ENCODE measurements around the gene TIMP3. TPM values are rescaled to one million over a fixed set of nuclear protein-coding genes. Genes with fewer than 3 reads are reported as not detected.

Gene TIMP3
- total RNA-seq, 2 donors from 2014 or later: 6.3 to 17.1 TPM

DNA sequence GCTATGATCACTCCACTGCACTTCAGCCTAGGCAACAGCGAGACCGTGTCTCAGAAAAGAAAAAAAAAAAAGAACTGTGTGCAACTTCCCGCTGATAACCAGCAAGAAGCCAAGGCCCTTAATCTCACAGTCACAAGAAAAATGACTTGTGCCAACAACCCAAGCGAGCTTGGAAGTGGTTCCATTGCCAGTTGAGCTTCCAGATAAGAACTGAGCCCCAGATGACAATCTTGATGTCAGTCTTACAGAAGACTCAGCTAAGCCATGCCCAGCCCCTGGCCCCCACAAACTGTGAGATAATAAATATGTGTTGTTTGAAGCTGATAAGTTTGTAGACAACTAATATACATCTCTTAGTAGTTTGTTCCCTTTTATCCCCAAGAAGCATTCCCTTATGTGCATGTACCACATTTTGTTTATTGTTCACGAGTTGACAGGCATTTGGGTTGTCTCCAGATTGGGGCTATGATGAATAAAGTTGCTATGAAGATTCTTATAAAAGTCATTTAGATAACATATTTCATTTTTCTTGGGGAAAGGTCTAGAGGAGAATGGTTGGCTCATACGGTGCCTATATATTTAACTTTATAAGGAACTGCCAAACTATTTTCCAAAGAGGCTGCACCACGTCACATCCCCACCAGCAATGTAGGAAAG lies 85.9 kb downstream of the TIMP3 start:
- Histone ChIP-seq H3K9me3 (ENCODE audit: control insufficient read depth, low read length) (no peaks in the 10 kb centered on the region), H3K9ac (ENCODE audit: extremely low read depth, low read length, poor library complexity, severe bottlenecking) (no peak overlapping the region), H3K27me3 (ENCODE audit: control insufficient read depth, insufficient read depth, low read length, poor library complexity, severe bottlenecking) (no peaks in the 10 kb centered on the region), H3K4me1 (ENCODE audit: control insufficient read depth, insufficient read depth, low read length) (no peaks in the 10 kb centered on the region), H3K4me3 (ENCODE audit: low read length) (no peak overlapping the region), H3K27ac (ENCODE audit: low read depth, low read length) (no peak overlapping the region), H3K36me3 (ENCODE audit: control insufficient read depth, insufficient read depth, low read length) (no peaks in the 10 kb centered on the region)
- Mint-ChIP-seq H3K27me3 (ENCODE audit: insufficient read depth) (no peaks in the 10 kb centered on the region), H3K4me3 (no peak overlapping the region), H3K36me3 (ENCODE audit: low read depth) (no peaks in the 10 kb centered on the region), H3K9me3 (no peaks in the 10 kb centered on the region), H3K4me1 (no peaks in the 10 kb centered on the region), H3K27ac (no peak overlapping the region)
- no peak for DNase-seq
- TF ChIP-seq, protein P1, sequence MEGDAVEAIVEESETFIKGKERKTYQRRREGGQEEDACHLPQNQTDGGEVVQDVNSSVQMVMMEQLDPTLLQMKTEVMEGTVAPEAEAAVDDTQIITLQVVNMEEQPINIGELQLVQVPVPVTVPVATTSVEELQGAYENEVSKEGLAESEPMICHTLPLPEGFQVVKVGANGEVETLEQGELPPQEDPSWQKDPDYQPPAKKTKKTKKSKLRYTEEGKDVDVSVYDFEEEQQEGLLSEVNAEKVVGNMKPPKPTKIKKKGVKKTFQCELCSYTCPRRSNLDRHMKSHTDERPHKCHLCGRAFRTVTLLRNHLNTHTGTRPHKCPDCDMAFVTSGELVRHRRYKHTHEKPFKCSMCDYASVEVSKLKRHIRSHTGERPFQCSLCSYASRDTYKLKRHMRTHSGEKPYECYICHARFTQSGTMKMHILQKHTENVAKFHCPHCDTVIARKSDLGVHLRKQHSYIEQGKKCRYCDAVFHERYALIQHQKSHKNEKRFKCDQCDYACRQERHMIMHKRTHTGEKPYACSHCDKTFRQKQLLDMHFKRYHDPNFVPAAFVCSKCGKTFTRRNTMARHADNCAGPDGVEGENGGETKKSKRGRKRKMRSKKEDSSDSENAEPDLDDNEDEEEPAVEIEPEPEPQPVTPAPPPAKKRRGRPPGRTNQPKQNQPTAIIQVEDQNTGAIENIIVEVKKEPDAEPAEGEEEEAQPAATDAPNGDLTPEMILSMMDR (conservative IDR thresholded peaks at IDR 0.05): no peak
- 86 to 95% methylated on average over 4 to 7 of the region's 7 CpGs for WGBS, 2 experiments (ENCODE audit: insufficient coverage in 1 of 2, insufficient read length in 1 of 2)

GRCh38 chr22:32888976-32889375 lies 87.5 kb downstream of the TIMP3 start:
- no peaks in the 10 kb centered on the region for H3K9me3 ChIP-seq (ENCODE audit: control insufficient read depth, low read length)
- 67 to 92% methylated on average over 1 to 2 of the region's 3 CpGs for WGBS, 2 experiments (ENCODE audit: insufficient coverage in 1 of 2, insufficient read length in 1 of 2)

DNA sequence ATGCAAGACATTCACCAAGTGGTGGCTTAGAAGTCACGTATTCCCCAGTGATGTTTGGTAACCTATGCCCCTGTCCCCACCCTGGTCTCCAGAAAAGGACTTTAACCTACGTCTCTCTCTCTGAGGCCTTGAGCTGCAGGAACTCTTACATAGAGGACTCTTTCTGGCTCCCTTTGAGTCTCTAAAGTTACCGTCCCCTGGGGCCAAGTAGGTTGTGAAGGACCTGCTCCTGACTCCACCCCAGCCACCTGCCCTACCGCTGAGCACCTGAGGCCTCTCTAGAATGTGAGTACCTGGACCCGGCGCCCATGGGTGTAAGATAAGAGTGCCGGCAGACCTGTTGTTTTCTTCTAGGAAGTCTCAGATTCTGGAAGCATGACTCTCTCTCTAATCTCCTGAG lies 95.4 kb downstream of the TIMP3 start:
- H3K27ac ChIP-seq (ENCODE audit: low read depth, low read length): no peak overlapping the region
- no peaks in the 10 kb centered on the region for H3K9me3 ChIP-seq (ENCODE audit: control insufficient read depth, low read length)

More at GRCh38 chr22:32888976-32889375, 87.5 kb downstream of the TIMP3 start:
- Mint-ChIP-seq H3K9me3 (no peaks in the 10 kb centered on the region), H3K4me1 (no peaks in the 10 kb centered on the region), H3K4me3 (no peak overlapping the region), H3K27ac (no peak overlapping the region), H3K27me3 (ENCODE audit: insufficient read depth) (no peaks in the 10 kb centered on the region), H3K36me3 (ENCODE audit: low read depth) (no peaks in the 10 kb centered on the region)
- no peak overlapping the region for H3K4me3 ChIP-seq (ENCODE audit: low read length)
- H3K36me3 ChIP-seq (ENCODE audit: control insufficient read depth, insufficient read depth, low read length): no peaks in the 10 kb centered on the region
- no peak for DNase-seq
- H3K4me1 ChIP-seq (ENCODE audit: control insufficient read depth, insufficient read depth, low read length): no peaks in the 10 kb centered on the region
- no peak overlapping the region for H3K9ac ChIP-seq (ENCODE audit: extremely low read depth, low read length, poor library complexity, severe bottlenecking)
- no peaks in the 10 kb centered on the region for H3K27me3 ChIP-seq (ENCODE audit: control insufficient read depth, insufficient read depth, low read length, poor library complexity, severe bottlenecking)
- TF ChIP-seq, protein P1 (conservative IDR thresholded peaks at IDR 0.05): no peak
- no peak overlapping the region for H3K27ac ChIP-seq (ENCODE audit: low read depth, low read length)

More for the DNA sequence above, 95.4 kb downstream of the TIMP3 start:
- H3K9me3 Mint-ChIP-seq: no peaks in the 10 kb centered on the region
- H3K27ac Mint-ChIP-seq: no peak overlapping the region
- H3K9ac ChIP-seq (ENCODE audit: extremely low read depth, low read length, poor library complexity, severe bottlenecking): no peak overlapping the region
- H3K27me3 ChIP-seq (ENCODE audit: control insufficient read depth, insufficient read depth, low read length, poor library complexity, severe bottlenecking): no peaks in the 10 kb centered on the region
- DNase-seq: no peak
- H3K4me3 Mint-ChIP-seq: no peak overlapping the region
- TF ChIP-seq, protein P1 (conservative IDR thresholded peaks at IDR 0.05): no peak
- H3K36me3 ChIP-seq (ENCODE audit: control insufficient read depth, insufficient read depth, low read length): no peaks in the 10 kb centered on the region
- WGBS, 2 experiments (ENCODE audit: insufficient coverage in 1 of 2, insufficient read length in 1 of 2): 96 to 98% methylated on average over 7 of the region's 7 CpGs
- no peaks in the 10 kb centered on the region for H3K36me3 Mint-ChIP-seq (ENCODE audit: low read depth)
- no peaks in the 10 kb centered on the region for H3K27me3 Mint-ChIP-seq (ENCODE audit: insufficient read depth)
- H3K4me1 ChIP-seq (ENCODE audit: control insufficient read depth, insufficient read depth, low read length): no peaks in the 10 kb centered on the region
- no peaks in the 10 kb centered on the region for H3K4me1 Mint-ChIP-seq
- H3K4me3 ChIP-seq (ENCODE audit: low read length): no peak overlapping the region
